ENCODE results near the gene ZNF496. TPM values are rescaled to one million over a fixed set of nuclear protein-coding genes. Genes with fewer than 3 reads are reported as not detected.

The ZNF496 gene
- total and polyA plus RNA-seq, 3 donors from 2014 or later = 45.0 to 71.1 (median 61.6) TPM

DNA sequence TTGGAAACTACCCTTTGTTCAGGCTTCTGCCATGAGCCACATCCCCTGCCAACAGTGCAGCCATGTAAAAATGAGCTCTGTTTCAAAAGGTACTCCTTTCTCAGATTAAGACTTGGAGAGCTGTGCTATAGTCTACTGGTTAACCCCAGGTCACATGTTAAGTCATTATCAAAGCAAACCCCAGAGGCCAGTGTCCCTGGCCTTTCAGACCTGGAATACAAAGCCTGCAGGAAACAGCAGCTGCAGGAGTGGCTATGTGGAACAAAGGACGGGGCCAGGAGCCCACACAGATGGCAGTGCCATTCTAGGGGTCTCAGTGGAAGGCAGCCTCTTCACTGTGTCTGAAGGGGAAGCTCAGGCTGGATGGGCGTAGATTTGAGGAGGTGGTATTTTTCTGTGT lies 6.7 kb downstream of the ZNF496 start:
- Histone ChIP-seq H3K36me3 (ENCODE audit: low read depth, missing control alignments) (no peaks in the 10 kb centered on the region), H3K27ac (no peak overlapping the region), H3K4me1 (peaks cover 2% of the 10 kb centered on the region), H3K27me3 (no peaks in the 10 kb centered on the region), H3K4me3 (no peak overlapping the region), H3K9me3 (no peaks in the 10 kb centered on the region)
- TF ChIP-seq POLR2A (IDR thresholded peaks at IDR 0.05) = no peak
- TF ChIP-seq CTCF (IDR thresholded peaks at IDR 0.05) = no peak
- intact Hi-C loops (cut with DNase I; ENCODE audit: low total_unique reads) = no loop called here
- DNase-seq = no peak
- 78 to 80% methylated on average over 2 of the region's 2 CpGs for WGBS, 2 donors

- no peak for DNase-seq
- TF ChIP-seq CTCF (IDR thresholded peaks at IDR 0.05) (no peak), POLR2A (IDR thresholded peaks at IDR 0.05) (no peak)
- 95 to 100% methylated on average over 1 of the region's 1 CpG for WGBS, 2 donors
- Histone ChIP-seq H3K9me3 (no peaks in the 10 kb centered on the region), H3K27ac (no peak overlapping the region), H3K36me3 (ENCODE audit: low read depth, missing control alignments) (no peaks in the 10 kb centered on the region), H3K27me3 (no peaks in the 10 kb centered on the region), H3K4me1 (no peaks in the 10 kb centered on the region), H3K4me3 (no peak overlapping the region)
- intact Hi-C loops (cut with DNase I; ENCODE audit: low total_unique reads) = no loop called here
Observed at GRCh38 chr1:247324204-247324787, 7.4 kb downstream of the ZNF496 start.

DNA sequence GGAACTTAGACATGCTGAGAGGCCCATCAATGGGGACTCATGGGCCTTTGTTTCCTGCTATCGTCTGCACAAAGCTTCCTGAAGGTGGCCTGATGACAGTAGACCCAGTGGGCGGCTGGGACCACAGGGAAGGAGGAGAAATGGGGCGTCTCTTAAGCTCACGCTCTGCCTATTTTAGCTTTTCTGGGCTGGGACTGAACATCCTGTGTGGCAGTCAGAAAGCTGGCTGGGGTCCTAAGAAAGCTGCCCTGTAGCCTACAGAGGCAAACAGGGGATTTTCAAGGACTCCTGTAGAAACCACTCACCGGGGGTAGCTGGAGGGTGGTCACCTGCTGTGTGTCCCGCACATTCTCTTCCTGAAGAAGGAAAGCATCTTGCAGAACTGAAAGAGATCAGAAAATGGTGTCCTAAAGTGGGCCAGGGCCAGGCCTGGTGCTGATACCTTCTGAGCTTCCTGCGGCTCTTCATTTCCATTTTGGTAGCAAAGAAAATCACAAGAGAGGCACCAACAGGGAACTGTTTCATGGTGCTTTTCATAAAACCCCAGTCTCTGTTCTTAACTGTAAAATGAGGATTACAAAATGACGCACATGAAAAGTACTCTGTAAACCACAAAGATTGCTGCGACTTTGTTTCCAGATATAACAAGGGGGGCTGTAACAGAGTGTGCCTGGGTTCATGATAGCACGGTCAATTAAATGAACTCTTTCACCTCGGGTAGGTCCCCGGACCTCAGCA lies 8.6 kb downstream of the ZNF496 start:
- intact Hi-C loops (cut with DNase I; ENCODE audit: low total_unique reads) = no loop called here
- H3K36me3 ChIP-seq (ENCODE audit: low read depth, missing control alignments) = no peaks in the 10 kb centered on the region
- no peak overlapping the region for H3K4me3 ChIP-seq
- no peaks in the 10 kb centered on the region for H3K27me3 ChIP-seq
- no peak for DNase-seq
- WGBS, 2 donors = 77 to 80% methylated on average over 12 of the region's 12 CpGs
- no peaks in the 10 kb centered on the region for H3K9me3 ChIP-seq
- no peaks in the 10 kb centered on the region for H3K4me1 ChIP-seq
- TF ChIP-seq CTCF (IDR thresholded peaks at IDR 0.05) (no peak), POLR2A (IDR thresholded peaks at IDR 0.05) (no peak)
- H3K27ac ChIP-seq = no peak overlapping the region

GRCh38 chr1:247322442-247322841 lies 9.2 kb downstream of the ZNF496 start:
- intact Hi-C loops (cut with DNase I; ENCODE audit: low total_unique reads) = no loop called here

More at GRCh38 chr1:247322442-247322841, 9.2 kb downstream of the ZNF496 start:
- no peaks in the 10 kb centered on the region for H3K9me3 ChIP-seq
- WGBS, 2 donors = 79 to 97% methylated on average over 7 of the region's 7 CpGs
- TF ChIP-seq POLR2A (IDR thresholded peaks at IDR 0.05) (no peak), CTCF (IDR thresholded peaks at IDR 0.05) (no peak)
- no peak overlapping the region for H3K4me3 ChIP-seq
- H3K4me1 ChIP-seq = no peaks in the 10 kb centered on the region
- no peak for DNase-seq
- H3K27ac ChIP-seq = no peak overlapping the region
- no peaks in the 10 kb centered on the region for H3K27me3 ChIP-seq
- H3K36me3 ChIP-seq (ENCODE audit: low read depth, missing control alignments) = no peaks in the 10 kb centered on the region
